Stimulated activated CD8-positive, alpha-beta memory T cell treated with anti-CD3 and anti-CD28 coated beads, Interleukin-4, amount 100 ng/mL, for 48 hours (primary cell): ENCODE results near the gene CALM3.
"Not testable (repeated sequence)": the region's sequence is repeated elsewhere in the genome, so short reads cannot be mapped to it uniquely, and the experiment has no call there.

Experiments
- DNase-seq: peaks from one replicate; pipeline ENCODE4 v3.0.0-alpha.2; 2020

Gene CALM3

DNA sequence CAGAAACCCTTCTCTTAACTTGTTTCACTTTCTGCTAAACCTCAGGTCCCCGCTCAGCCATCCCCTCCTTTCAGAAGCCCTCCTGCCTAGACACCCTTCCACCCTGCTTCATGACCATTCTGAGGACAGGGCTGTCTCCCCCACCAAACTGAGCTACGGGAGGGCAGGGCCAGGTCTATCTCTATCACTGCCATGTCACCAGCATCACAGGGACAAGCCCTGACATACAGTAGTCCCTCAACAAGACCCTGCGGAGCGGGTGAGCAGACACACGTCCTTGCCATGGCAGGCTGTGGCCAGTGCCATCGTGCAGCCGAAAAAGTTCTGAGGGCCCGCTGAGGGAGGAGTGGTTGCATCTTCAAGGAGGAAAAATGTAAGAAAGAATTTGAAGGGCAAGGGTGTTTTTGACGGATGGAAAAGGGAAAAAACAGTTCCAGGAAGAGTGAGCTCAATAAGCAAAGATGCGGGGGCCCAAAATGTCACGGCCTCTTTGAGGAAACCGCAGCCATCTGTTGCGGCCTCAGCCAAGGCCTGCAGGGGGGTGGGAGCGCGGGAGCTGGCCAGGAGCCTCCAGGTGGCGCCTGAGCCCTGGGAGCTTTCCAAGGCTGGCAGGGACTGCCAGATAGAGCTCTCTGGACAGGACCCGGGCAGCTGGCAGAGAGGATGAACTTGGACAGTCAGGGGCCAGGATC is 15.6 kb downstream of the CALM3 start:
- DNase-seq: peak; percentile 77

- no peak for DNase-seq
These were observed 16.5 kb downstream of the CALM3 start for GRCh38 chr19:46617601-46618000.

DNA sequence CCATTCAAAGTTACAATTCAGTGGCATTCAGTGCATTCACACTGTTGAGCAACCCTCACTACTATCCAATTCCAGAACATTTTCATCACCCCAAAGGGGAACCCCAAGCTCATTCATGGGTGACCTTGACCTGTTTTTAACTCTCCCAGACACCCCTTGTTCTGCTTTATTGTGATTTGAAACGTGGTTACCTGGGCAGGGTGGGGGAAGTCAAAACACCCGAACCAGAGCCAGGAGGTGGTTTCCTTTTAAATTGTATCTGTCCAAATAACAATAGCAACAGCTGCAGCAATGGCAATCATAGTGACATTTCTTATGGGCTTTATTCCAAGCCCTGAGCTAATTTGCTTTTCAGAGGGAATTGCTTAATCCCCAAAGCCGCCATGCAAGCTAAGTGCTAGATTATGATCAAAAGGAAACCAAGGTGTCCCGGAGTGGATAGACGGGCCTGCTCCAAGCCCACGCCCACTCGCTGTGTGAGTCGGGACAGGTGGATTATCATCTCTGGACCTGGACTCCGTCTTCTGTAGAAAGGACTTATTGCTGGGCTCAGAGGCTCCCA is 17.6 kb downstream of the CALM3 start:
- DNase-seq: no peak

GRCh38 chr19:46620267-46620666 is 19.1 kb downstream of the CALM3 start:
- DNase-seq: no peak

DNA sequence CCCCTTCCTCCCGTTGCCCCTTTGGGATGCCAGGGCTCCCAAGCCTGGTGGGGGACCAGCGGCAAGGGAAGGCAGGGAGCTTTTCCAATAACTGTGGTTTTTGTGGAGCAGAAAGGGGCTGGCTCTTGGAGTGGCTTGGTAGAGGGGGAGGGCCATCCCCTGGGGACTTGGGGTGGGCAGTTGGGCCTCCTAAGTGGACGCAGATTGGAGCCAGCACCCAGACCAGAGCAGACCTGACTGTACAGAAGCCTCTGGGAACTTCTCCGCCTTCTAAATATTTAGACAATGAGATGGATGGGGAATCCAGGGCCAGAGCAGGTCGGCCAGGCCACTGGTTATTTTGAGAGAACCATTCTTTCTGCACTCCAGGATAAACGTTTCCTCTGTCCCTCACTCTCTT is 19.6 kb downstream of the CALM3 start:
- no peak for DNase-seq

DNA sequence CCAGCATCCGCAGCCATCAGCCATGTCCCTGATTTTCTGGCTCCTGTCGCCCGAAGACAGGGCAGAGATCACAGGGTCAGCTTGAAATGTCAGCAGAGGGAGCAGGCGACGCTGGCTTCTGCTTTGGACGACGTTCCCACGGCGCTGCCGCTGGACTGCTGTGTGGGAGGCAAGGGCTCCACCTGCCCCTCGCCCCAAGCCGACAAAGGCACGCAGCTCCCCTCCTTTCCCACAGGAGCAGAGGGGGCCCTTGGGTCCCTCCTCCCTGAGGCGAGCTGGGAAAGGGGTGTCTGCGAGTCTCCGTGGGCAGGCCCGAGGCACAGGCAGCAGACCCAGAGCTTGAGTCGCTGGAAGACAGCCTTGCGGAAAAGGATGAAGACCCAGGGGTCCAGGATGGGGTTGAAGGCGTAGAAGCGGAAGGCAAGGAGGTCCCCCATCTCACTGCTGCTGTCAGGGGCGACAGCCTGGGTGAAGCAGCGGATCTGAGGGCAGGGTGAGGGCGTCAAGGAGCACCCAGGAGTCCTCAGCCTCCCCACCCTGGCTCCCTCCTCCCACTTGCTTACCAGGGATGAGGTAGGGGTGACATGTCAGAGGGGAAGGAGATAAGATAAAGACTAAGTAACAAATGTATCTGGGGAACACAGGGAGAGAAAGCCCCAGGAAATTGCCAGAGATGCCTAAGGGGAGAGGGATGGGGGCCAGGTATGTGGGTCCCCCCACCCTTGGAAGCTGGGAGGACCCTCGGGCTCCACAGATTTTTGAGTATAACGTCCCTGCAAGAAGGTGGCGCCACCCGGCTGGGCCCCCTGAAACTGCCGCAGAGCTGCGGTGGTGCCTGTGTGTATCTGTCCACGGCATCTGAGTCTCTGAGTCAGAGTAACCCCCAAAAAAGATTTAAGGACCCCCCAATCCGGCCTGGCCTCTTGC is 20.3 kb downstream of the CALM3 start:
- DNase-seq: peak; percentile 59

DNA sequence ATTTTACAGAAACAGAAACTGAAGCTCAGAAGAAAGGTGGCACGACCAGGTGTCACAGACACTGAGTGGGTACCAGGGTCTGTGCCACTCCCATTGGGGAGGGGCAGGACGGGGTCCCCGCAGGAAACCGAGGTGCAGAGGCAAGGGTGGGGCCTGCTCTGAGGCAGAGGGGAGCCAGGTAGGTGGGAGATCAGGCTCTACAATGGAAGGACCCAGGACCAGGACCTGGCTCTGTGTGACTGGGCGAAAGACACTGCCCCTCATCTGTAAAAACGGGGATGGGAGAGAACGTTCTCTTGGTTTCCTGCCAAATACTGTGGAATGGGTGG is 21.0 kb downstream of the CALM3 start:
- DNase-seq: no peak

DNA sequence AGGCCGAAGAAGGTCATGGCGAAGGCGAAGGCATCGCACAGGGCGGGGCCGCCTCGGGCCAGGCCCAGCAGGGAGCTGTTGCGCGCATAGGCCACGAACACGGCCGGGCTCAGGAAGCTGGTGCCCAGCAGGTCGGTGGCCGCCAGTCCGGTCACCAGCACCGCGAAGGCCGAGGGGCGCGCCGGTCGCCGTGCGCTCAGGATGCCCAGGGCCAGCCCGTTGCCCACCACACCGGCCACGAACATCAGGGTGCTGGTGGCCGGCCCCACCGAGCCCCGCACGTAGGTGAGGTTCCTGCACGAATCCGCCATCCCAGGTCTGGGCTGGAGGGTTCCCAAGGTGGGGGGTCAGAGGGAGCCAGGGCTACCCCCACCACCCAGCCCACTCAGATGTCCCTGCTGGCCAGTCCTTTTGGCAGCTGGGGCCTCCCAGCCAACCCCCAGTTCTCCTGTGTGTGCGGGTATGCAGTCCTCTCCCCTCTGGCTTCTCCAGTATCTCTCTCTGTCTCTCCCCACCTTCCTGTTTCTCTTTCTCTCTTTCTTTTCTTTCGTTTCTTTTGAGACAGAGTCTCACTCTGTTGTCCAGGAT is 22.9 kb downstream of the CALM3 start:
- no peak for DNase-seq

DNA sequence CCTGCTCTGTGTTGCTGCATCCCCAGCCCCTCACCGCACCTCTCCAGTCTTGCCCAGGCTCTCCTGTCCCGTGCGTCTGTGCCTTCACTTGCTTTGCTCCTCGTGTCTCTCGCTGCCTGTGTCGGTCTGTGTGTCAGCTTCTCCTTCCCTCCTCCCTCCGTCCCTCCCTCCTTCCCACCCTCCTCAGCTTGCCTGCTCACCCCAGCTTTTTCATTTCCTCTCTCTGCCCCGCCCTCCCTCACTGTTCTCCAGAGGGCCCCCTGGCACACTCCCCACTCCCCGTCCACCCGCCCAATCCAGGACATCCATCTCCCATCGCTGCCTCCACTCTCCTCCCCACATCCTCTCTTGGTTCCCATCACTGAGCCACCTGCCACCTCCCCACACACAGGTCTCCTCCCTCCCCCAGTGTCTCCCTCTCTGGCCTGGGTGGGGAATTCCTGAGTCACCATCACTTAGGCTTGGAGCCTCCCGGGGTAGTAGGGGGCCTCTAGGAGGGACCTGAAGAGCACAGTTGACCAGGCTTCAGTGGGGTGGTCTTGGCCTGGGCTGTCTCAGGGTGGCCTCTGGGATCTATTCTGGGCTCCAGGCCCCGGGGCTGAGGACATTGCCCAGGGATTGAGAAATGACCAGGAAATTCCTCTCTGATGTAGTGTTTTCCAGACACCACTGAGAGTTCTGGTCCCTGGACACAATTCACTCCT is 24.0 kb downstream of the CALM3 start, which contains the start of gene PTGIR:
Gene PTGIR (minus strand): TSS at position 132 of the 704 bp plus-strand sequence. CDS start 864 bp downstream, outside the sequence.
- peak; percentile 65 for DNase-seq

DNA sequence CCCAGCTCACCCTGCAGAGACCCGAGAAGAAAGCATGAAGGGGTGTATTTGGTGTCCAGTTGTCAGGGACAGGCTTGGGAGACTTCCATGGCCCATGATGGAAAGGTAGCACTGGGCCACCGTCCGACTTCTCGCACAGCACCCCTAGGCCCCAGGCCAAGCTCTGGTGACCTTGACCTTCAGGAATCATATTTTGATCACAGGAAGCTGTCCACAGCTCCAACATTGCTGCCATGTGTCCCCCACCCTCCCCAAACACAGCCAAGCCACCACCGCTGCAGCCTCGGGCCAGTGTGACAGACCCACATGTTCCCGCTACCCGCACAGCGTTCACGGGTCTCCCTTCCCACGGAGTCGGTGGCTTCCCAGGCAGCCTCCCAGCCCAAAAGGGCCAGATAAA is 24.6 kb downstream of the CALM3 start:
- DNase-seq: no peak

GRCh38 chr19:46626446-46626845 is 25.3 kb downstream of the CALM3 start:
- DNase-seq: no peak

GRCh38 chr19:46628970-46629369 is 27.8 kb downstream of the CALM3 start:
- DNase-seq: not testable (repeated sequence)

DNA sequence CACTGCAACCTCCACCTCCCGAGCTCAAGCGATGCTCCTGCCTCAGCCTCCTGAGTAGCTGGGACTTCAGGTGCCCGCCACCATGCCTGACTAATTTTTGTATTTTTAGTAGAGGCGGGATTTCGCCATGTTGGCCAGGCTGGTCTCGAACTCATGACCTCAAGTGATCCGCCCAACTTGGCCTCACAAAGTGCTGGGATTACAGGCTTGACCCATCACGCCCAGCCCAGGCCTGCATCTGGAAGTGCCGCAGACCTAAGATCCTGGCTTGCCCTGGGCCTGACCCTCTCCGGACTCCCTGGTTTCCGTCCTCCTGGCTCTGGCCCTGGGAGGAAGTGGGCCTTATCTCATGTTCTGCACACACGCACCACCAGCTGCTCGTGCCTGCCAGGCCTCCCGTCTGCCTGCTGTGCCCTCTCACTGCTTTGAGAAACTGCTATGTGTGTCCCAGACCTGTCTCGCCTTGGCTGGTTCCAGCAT is 28.5 kb downstream of the CALM3 start:
- DNase-seq: no peak

DNA sequence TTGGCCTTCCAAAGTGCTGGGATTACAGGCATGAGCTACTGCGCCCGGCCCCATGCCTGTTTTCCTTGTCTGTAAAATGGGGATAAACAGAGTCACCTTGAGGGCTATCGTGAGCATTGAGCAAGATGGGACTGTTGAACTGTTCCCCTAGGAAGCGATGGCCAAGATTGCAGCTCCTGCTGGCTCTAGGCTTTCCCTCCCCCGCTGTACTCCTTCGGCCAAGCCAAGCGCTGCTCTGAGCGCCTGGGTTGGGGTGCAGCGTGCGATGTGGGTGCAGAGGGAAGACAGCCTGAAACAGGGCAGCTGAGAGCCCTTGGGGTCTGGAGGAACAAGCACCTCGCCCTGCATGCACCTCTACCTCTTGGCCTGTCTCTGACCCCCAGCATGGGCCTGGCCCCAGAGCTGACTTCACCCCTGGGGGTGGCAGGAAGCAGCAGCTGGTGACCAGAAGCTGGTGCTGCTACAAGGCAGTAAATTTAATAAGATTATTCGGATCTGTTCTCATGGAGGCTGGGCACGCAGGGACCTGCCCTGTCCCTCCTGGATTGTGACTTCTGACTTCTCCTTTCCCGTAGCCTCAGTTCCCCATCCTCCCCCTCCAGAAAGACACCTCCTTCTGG is 29.6 kb downstream of the CALM3 start:
- DNase-seq: no peak

DNA sequence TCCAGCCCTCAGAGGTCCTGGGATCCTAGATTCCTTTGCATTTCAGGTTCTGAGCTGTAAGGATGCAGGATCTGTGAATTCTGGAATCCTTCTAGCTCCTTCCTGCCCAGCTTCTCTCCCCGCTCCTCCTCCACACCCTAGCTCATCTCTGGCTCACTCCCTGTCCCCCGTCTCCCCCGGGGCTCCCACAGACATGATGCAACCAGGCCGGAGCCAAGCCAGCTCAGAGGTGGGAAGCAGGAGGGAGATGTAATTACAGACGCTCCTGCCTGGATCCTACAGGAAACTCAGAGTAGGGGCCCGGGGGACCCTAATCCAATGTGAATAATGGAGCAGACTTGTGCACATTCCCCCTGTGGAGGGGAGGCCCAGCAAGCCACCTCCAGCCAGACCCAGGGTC is 30.4 kb downstream of the CALM3 start:
- no peak for DNase-seq

- DNase-seq: no peak
These were observed 32.0 kb downstream of the CALM3 start for GRCh38 chr19:46633130-46633529.

DNA sequence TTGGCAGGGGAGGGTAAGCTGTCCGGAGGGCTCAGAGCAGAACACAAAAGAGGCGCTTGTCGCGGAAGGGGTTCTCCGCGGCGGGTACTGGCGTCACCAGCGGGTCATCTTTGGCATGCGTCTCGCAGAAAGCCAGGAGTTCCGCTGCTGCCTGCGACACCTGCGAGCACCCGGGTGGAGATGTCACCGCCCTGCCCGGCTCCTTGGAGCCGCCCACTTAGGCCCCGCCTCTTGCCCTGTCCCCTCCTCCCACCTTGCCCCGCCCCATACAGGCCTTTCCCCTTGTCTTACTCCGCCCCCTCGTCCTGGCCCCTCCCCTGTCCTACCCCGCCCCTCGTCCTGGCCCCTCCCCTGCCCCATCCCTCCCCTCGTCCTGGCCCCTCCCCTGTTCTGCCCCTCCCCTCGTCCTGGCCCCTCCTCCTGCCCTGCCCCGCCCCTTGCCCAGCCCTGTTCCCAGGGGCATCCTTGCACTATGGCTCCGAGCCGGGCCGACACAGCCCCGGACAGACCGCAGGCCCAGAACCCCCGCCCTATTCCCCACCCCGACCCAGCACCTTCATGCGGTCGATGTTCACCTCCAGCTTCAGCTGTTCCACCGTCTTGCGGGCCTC is 33.0 kb downstream of the CALM3 start:
- DNase-seq: peak; percentile 99

GRCh38 chr19:46634656-46635218 is 33.6 kb downstream of the CALM3 start:
- no peak for DNase-seq

DNA sequence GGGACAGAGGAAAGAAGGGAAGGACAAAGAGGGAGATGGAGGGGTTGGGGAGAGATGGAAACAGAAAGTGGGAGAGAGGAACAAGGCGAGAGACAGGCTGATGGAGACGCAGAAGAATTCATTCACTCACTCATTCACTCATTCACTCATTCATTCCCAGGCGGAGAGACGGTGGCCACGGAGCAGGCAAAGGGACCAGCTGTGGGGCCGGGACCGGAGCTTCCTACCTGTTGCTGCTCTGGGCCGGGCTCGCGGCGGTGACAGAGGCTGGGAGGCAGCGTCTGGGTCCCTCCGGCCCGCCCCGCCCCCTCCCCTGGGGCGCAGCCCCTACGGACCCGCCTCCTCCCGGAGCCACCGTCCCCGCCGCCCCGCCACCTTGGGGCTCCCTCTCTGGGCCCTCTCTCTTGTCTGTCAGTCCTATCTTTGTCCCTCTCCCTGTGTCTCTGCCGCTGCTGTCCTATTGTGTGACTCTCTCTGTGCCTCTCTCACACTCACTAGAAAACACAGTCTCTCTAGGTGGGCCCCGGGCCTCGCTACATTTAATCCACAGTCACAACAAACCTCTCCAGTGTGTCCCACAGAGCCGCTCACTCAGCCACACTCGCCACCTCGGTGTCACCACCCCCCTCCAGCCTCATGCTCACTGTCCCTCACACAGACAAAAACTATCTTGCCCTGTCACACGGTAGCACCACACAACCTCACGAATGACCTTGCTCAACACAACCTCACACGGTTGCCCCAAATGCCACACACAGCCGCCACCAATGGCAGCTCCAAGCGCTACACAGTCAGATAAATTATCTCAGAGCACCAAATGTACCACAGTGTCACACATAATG is 35.0 kb downstream of the CALM3 start, which contains the start of gene GNG8:
Gene GNG8 (minus strand): TSS at position 283 of the 842 bp plus-strand sequence. CDS start 1,520 bp downstream, outside the sequence.
- peak; percentile 49 for DNase-seq

DNA sequence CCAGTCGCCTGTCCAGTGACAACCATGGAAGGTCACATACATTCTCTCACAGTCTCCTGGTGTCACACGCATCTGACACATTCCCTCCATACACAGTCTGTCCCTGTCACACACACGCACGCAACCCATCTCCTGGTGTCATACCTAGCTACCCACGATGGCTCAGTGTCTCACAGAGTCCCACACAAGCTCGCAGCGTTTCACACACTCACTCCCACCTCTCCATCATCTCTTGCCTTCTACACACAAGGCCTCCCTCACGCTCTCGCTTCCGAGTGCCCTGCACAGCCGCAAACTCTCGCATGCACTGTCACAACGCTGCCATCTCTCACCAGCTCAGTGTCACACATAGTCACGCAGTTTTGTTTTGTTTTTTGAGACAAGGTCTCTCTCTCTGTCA is 36.1 kb downstream of the CALM3 start:
- peak; percentile 43 for DNase-seq
